CD4-positive, alpha-beta T cell treated with Interleukin-17A for 1 hour (primary cell): ENCODE measurements around the gene MRPL27.

Experiments
- DNase-seq: peaks from one replicate; pipeline ENCODE4 v3.0.0-alpha.2; 2020

MRPL27 gene

GRCh38 chr17:50382931-50383330 lies 9.9 kb upstream of the MRPL27 start:
- DNase-seq: no peak

DNA sequence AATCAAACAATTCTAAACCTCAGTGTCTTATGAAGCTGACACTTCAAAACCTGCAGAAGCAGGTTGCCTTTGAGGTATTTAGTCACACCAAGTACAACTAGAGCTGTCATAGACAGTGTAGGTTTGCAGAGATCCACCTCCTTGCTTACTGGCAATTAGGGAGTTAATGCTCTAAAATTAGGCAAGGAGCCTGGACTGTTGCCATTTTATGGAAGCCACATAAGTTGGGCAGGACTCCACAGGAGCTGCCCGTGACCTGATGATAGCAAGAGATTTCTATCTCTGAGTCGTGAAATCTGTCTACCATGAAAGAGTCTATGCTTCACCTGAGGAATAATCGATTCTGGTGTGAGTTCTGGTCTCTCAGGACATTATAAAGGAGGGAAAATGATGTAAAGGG lies 8.9 kb upstream of the MRPL27 start:
- no peak for DNase-seq

DNA sequence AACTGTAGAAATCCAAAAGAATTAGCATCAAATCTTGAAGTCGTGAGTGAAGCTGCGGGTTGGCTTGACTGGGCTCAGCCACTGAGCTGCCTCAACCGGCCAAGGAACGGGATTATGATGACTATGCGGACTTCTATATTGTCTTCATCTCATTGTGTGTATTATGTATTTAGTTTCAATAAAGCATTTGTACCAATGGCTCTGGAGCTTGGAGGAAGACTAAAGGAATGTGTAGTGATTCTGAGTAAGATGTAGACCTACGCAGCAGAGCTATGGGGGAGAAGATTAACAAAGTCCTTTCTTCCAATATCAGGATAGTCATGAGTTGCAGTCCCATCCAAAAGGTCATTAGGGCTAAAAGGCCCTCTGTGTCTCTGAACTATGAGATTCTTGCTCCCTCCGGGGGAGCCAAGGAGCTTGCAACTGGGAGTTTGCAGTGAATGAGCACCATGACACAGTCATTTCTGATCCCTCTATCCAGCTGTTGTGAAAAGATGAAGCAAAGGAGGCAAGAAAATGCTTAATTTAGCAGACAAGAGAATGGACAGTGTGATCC lies 8.4 kb upstream of the MRPL27 start:
- DNase-seq: no peak

- no peak for DNase-seq
Observed at GRCh38 chr17:50380369-50381259, 7.6 kb upstream of the MRPL27 start.

GRCh38 chr17:50379351-50380132 lies 6.6 kb upstream of the MRPL27 start:
- no peak for DNase-seq

DNA sequence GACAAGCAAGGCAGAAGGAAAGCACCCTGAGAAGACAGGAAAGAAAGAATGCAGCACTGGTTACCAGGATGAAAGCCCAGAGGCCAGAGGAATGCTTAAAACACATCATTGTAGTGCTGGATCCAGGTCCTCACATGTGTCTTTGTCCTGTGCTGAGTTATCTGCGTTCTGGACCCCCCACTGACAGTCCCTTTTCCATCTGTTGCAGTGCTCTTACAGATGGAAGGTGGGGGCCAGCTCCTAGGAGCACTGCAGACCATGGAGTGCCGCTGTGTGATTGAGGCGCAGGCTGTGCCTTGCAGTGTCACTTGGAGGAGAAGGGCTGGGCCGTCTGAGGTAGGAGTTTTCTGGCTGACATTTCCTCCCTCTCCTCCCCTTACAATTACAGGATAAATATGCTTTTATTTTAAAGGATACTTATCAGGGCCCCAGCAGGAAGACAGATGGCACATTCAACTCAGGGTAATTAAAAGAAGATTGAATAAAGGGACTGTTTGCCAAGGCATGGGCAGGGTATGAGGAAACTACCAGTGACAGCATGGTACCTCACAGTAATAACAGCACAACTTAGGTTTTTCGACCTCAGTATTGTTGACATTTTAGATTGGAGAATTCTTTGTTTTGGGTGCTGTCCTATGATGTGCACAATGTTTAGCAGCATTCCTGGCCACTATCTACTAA lies 3.0 kb upstream of the MRPL27 start:
- no peak for DNase-seq

- no peak for DNase-seq
Observed at GRCh38 chr17:50373705-50374104, 721 bp upstream of the MRPL27 start.

DNA sequence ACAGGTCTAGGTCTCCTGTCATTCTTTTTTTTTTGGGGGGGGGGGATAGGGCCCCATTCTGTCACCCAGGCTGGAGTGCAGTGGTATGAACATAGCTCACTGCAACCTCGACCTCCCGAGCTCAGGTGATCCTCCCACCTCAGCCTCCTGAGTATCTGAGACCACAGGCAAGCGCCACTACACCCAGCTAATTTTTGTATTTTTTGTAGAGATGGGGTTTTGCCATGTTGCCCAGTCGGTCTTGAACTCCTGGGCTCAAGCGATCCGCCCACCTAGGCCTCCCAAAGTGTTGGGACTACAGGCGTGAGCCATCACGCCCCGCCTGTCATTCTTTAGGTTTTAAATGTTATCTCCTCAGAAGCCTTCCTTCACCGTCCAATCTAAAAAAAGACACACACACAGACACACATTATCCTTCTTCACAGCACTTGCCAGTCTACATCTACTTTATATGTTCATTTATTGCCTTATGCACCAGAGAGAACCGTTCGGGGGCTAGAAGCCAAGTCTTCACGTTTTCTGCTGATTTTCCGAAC lies 694 bp downstream of the MRPL27 start:
- DNase-seq: no peak

- no peak for DNase-seq
Observed at GRCh38 chr17:50371526-50371925, 1.5 kb downstream of the MRPL27 start.

GRCh38 chr17:50370052-50370451 lies 2.9 kb downstream of the MRPL27 start:
- DNase-seq: no peak

GRCh38 chr17:50367401-50367800 lies 5.6 kb downstream of the MRPL27 start:
- DNase-seq: no peak

GRCh38 chr17:50365649-50366393 lies 7.2 kb downstream of the MRPL27 start:
- DNase-seq: no peak

DNA sequence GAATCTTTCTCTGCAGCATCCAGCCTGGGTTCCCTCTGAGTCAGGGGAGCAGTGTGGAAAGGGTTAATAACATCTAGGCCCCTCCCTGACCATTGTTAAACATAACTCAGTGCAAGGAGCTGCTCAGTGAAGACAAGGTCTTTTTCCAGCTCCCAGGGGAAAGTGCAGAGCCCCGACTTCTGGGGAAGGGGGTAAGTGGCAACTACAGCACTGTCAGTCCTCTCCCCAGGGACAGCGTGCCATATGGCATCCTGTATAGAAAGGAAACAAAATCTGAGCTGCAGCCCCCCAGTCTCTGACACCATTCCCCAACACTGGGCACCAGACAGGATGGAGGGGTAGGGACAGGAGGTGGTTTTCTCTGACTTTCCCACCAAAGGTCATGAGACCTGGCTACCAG lies 7.8 kb downstream of the MRPL27 start:
- DNase-seq: no peak

DNA sequence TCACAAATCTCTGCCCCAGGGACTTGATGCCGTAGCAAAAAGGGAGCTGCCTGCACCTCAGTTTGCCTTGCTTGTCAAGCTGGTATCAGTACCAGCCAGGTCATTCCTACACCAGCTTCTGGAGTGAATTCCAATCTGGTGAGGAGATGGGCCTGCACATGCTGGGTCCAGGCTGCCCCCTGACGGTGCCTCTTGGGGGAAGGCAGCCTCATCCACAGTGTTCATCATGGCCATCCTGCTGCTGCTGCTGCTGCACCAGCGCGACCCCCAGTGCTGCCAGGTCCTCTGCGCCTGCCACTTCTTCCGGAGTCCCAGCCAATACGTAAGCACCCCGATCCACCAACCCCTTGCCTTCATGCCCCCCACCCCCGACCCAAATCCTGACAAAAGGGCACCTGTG lies 8.3 kb downstream of the MRPL27 start:
- DNase-seq: no peak

DNA sequence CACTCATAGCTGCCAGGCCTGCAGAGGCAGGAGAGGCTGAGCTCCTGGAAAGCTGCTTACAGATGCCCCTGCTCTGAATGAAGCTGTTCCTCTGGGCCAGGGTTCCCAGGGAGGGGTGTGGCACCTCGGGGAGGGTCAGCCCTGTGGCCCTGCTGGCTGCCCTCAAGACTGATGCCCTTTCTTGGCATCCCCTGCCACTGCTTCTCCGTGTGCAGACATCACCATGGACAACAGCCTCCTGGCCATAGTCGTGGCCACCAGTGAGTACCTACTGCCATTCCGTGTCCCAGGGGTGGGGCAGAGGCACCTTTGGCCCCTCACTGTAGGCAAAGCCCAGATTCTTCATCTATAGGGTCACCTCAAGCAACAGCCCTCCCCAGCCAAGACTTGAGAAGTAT lies 8.9 kb downstream of the MRPL27 start:
- no peak for DNase-seq

GRCh38 chr17:50363217-50364060 lies 9.5 kb downstream of the MRPL27 start:
- no peak for DNase-seq

GRCh38 chr17:50362661-50363060 lies 10.3 kb downstream of the MRPL27 start:
- no peak for DNase-seq

GRCh38 chr17:50361561-50362480 lies 11.2 kb downstream of the MRPL27 start:
- peak; percentile 74 for DNase-seq

DNA sequence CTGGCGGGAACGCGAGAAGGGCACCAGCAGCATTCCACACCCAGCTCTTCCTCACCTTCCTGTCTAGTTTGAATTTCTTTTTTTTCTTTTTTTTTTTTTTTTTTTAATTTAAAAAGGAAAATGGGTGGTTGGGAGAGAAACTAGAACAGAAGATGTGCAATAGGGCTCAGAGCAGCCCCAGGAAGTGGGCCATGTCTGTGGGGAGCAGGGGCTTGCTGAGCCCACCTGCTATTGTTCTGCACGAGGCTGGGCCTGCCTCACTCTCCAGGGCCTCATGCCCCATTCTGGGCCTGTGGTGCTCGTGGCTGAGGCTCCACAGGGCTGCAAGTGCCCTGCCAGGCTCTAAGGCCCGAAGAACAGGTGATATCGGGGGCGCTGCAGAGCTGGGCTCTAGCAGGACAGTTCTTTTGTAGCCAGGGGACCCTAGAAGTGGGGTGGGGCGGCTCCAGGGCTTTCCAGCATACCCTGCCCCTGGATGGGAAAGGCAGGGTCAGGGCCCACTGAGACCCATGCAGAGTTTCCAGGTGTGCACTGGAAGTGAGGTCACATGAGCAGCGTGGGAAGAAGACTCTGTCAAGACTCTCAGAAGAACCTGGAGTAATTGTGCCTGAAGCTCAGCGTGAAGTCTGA lies 12.4 kb downstream of the MRPL27 start:
- no peak for DNase-seq
